ENCODE data around the gene LZTS2. TPM values are rescaled to one million over a fixed set of nuclear protein-coding genes. Genes with fewer than 3 reads are reported as not detected.

The LZTS2 gene
- total and polyA plus RNA-seq, 10 of the 15 experiments (the other 5 are each of a cell fraction or from before 2014, with no cell fraction given): 0.08 to 13.4 (median 7.2) TPM

DNA sequence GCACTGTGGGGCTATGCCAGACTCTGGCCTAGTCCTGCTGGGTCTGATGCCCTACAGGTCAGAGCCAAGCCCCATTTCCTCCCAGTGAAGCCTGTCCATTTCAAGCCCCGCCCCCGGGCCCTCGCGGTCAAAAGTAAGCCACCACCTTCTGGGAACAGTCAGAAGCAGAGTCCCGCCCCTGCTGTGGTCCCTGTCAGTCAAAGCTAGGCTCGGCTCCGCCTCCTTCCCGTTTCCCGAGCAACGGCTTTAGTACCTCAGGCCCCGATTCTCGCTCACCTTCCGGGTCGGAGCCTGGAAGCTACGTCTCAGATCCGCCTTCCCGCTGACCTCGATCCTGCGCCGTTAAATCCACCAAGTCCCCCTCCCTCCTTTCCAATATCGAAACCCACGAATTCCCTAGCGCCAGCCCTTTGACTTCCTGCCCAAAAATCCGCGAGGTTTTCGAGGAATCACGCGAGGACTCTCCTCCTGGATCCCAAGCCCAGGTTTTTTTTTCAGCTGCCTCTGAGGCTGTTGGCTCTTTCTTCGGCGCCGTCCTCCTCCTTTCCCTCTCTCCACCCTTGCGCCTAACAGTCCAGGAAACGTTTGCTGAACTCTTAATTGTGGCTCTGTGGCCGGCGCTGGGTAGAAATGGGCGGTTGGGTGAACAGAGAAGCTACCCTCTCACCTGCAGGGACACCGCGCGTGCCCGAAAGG lies 43.2 kb downstream of the LZTS2 start (continued):
- TF ChIP-seq, protein P1, sequence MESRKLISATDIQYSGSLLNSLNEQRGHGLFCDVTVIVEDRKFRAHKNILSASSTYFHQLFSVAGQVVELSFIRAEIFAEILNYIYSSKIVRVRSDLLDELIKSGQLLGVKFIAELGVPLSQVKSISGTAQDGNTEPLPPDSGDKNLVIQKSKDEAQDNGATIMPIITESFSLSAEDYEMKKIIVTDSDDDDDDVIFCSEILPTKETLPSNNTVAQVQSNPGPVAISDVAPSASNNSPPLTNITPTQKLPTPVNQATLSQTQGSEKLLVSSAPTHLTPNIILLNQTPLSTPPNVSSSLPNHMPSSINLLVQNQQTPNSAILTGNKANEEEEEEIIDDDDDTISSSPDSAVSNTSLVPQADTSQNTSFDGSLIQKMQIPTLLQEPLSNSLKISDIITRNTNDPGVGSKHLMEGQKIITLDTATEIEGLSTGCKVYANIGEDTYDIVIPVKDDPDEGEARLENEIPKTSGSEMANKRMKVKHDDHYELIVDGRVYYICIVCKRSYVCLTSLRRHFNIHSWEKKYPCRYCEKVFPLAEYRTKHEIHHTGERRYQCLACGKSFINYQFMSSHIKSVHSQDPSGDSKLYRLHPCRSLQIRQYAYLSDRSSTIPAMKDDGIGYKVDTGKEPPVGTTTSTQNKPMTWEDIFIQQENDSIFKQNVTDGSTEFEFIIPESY (IDR thresholded peaks at IDR 0.05): no peak
- TF ChIP-seq, protein P2, sequence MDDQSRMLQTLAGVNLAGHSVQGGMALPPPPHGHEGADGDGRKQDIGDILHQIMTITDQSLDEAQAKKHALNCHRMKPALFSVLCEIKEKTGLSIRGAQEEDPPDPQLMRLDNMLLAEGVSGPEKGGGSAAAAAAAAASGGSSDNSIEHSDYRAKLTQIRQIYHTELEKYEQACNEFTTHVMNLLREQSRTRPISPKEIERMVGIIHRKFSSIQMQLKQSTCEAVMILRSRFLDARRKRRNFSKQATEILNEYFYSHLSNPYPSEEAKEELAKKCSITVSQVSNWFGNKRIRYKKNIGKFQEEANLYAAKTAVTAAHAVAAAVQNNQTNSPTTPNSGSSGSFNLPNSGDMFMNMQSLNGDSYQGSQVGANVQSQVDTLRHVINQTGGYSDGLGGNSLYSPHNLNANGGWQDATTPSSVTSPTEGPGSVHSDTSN (IDR thresholded peaks at IDR 0.05; ENCODE audit: insufficient replicate concordance, low read depth, low read length): peak; percentile 98
- TF ChIP-seq MYB (IDR thresholded peaks at IDR 0.05; ENCODE audit: borderline replicate concordance, low read depth, low read length): no peak
- no peak for TF ChIP-seq TCF3 (IDR thresholded peaks at IDR 0.05; ENCODE audit: borderline replicate concordance, insufficient read depth, low read depth, low read length)
- TF ChIP-seq MEF2A (IDR thresholded peaks at IDR 0.05; ENCODE audit: insufficient read depth, low read depth, low read length): no peak
- TF ChIP-seq, protein P3, sequence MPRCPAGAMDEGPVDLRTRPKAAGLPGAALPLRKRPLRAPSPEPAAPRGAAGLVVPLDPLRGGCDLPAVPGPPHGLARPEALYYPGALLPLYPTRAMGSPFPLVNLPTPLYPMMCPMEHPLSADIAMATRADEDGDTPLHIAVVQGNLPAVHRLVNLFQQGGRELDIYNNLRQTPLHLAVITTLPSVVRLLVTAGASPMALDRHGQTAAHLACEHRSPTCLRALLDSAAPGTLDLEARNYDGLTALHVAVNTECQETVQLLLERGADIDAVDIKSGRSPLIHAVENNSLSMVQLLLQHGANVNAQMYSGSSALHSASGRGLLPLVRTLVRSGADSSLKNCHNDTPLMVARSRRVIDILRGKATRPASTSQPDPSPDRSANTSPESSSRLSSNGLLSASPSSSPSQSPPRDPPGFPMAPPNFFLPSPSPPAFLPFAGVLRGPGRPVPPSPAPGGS (IDR thresholded peaks at IDR 0.05; ENCODE audit: borderline replicate concordance, insufficient read depth, low read depth, low read length, poor library complexity, severe bottlenecking): no peak
- TF ChIP-seq STAT1 (conservative IDR thresholded peaks at IDR 0.05): 0 out of 2 replicates have a peak, but pooled peaks have one; percentile 21
- peak; percentile 50 for TF ChIP-seq RUNX3 (IDR thresholded peaks at IDR 0.05; ENCODE audit: low read length)
- TF ChIP-seq SMC3 (IDR thresholded peaks at IDR 0.05; ENCODE audit: borderline replicate concordance, low read length): no peak
- TF ChIP-seq, protein P4, sequence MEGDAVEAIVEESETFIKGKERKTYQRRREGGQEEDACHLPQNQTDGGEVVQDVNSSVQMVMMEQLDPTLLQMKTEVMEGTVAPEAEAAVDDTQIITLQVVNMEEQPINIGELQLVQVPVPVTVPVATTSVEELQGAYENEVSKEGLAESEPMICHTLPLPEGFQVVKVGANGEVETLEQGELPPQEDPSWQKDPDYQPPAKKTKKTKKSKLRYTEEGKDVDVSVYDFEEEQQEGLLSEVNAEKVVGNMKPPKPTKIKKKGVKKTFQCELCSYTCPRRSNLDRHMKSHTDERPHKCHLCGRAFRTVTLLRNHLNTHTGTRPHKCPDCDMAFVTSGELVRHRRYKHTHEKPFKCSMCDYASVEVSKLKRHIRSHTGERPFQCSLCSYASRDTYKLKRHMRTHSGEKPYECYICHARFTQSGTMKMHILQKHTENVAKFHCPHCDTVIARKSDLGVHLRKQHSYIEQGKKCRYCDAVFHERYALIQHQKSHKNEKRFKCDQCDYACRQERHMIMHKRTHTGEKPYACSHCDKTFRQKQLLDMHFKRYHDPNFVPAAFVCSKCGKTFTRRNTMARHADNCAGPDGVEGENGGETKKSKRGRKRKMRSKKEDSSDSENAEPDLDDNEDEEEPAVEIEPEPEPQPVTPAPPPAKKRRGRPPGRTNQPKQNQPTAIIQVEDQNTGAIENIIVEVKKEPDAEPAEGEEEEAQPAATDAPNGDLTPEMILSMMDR (IDR thresholded peaks at IDR 0.05 in 2 of 3, conservative IDR thresholded peaks at IDR 0.05 in 1 of 3; ENCODE audit: control insufficient read depth in 2 of 3, extremely low read depth in 1 of 3, insufficient read depth in 1 of 3, low read depth in 3 of 3, low read length in 3 of 3): no peak
- TF ChIP-seq CREM (IDR thresholded peaks at IDR 0.05; ENCODE audit: low read depth): no peak
- TF ChIP-seq BCL11A (IDR thresholded peaks at IDR 0.05; ENCODE audit: low read depth, low read length): no peak
- TF ChIP-seq HDAC6 (IDR thresholded peaks at IDR 0.05; ENCODE audit: unreplicated experiment): no peak
- TF ChIP-seq TBL1XR1 (IDR thresholded peaks at IDR 0.05; ENCODE audit: low read depth, low read length): no peak
- no peak for TF ChIP-seq EP300 (IDR thresholded peaks at IDR 0.05; ENCODE audit: borderline replicate concordance in 1 of 2, control insufficient read depth in 1 of 2, low read depth in 2 of 2, low read length in 2 of 2)
- TF ChIP-seq CEBPB (IDR thresholded peaks at IDR 0.05; ENCODE audit: borderline replicate concordance in 1 of 2, low read depth in 2 of 2, low read length in 2 of 2): no peak
- TF ChIP-seq DPF2 (IDR thresholded peaks at IDR 0.05): peak; percentile 96
- no peak for TF ChIP-seq STAT3 (IDR thresholded peaks at IDR 0.05; ENCODE audit: low read depth, low read length)
- TF ChIP-seq SRF (IDR thresholded peaks at IDR 0.05; ENCODE audit: low read depth in 2 of 2, low read length in 2 of 2): 0 out of 4 replicates have a peak, but pooled peaks of 1 of the 2 experiments have one; percentile 11
- 0 out of 2 replicates have a peak, but pooled peaks have one; percentile 4 for TF ChIP-seq SPI1 (IDR thresholded peaks at IDR 0.05; ENCODE audit: borderline replicate concordance, insufficient read depth, low read depth, low read length)
- no peak for TF ChIP-seq NFIC (IDR thresholded peaks at IDR 0.05; ENCODE audit: low read depth, low read length)
- no peak for TF ChIP-seq CHD4 (IDR thresholded peaks at IDR 0.05)
- 0 out of 2 replicates have a peak, but pooled peaks have one; percentile 23 for TF ChIP-seq IRF4 (IDR thresholded peaks at IDR 0.05; ENCODE audit: low read depth, low read length)
- TF ChIP-seq CREB1 (IDR thresholded peaks at IDR 0.05; ENCODE audit: low read depth): 0 out of 2 replicates have a peak, but pooled peaks have one; percentile 30
